Transverse colon (tissue), 3 donors: ENCODE data around the gene PHF21B.

Experiments used
- EP300 ChIP-seq: sonication (generic); formaldehyde crosslinking; IDR thresholded peaks from one replicate; pipeline ENCODE4 v1.6.1; 2017; ENCODE audit warnings: antibody characterized with exemption, low read depth
- POLR2A ChIP-seq: fragments of 450-650 bp; IDR thresholded peaks from one replicate; pipeline ENCODE4 v1.6.1; 2016; ENCODE audit warnings: antibody characterized with exemption, mild to moderate bottlenecking, moderate library complexity
- TF ChIP-seq, protein P1 (sequence below), 5 experiments: fragments of 200-600 bp in 3 of 5; fragments of 450-650 bp in 2 of 5; sonication (generic) in 3 of 5; IDR thresholded peaks; 1 replicate in 2 of 5; 2 replicates in 3 of 5; pipeline ENCODE4 v1.5.1; 2016 to 2017; ENCODE audit warnings: antibody characterized with exemption in 5 of 5, inconsistent platforms in 3 of 5, mild to moderate bottlenecking in 2 of 5, moderate library complexity in 1 of 5

GRCh38 chr22:44848791-44849420 is 160.9 kb downstream of the PHF21B start:
- TF ChIP-seq, protein P1, sequence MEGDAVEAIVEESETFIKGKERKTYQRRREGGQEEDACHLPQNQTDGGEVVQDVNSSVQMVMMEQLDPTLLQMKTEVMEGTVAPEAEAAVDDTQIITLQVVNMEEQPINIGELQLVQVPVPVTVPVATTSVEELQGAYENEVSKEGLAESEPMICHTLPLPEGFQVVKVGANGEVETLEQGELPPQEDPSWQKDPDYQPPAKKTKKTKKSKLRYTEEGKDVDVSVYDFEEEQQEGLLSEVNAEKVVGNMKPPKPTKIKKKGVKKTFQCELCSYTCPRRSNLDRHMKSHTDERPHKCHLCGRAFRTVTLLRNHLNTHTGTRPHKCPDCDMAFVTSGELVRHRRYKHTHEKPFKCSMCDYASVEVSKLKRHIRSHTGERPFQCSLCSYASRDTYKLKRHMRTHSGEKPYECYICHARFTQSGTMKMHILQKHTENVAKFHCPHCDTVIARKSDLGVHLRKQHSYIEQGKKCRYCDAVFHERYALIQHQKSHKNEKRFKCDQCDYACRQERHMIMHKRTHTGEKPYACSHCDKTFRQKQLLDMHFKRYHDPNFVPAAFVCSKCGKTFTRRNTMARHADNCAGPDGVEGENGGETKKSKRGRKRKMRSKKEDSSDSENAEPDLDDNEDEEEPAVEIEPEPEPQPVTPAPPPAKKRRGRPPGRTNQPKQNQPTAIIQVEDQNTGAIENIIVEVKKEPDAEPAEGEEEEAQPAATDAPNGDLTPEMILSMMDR (IDR thresholded peaks at IDR 0.05), result no peak
- TF ChIP-seq POLR2A (no peak), EP300 (no peak)
